HG03521 (cell line): ENCODE measurements around the gene HK3.

Experiments used
- ATAC-seq: cut with Tn5 transposase; IDR thresholded peaks from one replicate; pipeline ENCODE4 v1.9.1; 2021; ENCODE audit warnings: mild to moderate bottlenecking, moderate library complexity; ENCODE audit not compliant: unreplicated experiment

HK3 gene

DNA sequence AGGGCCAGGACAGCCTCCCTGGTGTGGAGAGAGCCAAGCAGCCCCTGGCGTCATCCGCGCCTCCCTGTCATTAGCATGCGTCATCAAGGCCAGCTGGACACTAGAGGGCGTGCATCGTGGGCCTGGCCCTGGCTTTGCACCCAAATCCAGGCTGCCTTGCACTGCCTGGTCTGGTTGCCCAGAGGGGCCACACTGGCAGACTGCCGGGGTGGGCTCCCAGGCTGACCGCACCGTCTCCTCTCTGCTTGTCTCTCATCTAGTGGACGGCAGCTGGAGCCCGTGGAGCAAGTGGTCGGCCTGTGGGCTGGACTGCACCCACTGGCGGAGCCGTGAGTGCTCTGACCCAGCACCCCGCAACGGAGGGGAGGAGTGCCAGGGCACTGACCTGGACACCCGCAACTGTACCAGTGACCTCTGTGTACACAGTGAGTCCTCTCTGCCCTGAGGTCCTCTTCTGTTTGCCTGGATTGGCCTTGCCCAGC lies 29.0 kb downstream of the HK3 start:
- no peak for ATAC-seq

DNA sequence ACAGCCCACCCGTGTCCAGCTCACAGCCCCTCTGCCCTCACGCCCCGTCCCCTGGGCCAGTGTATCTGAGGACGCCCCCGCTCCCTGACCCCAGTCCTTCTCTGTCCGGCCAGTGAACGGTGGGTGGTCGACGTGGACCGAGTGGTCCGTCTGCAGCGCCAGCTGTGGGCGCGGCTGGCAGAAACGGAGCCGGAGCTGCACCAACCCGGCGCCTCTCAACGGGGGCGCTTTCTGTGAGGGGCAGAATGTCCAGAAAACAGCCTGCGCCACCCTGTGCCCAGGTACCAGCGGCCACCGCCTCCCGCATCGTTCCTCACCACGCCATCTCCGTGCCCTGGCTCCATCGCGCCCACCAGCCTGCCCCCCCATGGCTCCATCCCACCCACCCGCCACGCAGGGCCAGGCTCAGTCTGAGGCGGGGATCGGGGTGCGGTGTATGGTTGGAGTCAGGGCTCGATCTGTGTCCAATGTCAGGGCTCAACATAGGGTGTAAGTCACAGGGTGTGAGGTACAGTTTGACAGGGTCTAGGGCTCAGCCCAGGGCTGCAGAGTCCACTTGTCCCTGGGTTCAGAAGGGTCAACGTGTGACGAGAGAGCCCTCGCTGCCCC lies 29.5 kb downstream of the HK3 start:
- ATAC-seq, result no peak

DNA sequence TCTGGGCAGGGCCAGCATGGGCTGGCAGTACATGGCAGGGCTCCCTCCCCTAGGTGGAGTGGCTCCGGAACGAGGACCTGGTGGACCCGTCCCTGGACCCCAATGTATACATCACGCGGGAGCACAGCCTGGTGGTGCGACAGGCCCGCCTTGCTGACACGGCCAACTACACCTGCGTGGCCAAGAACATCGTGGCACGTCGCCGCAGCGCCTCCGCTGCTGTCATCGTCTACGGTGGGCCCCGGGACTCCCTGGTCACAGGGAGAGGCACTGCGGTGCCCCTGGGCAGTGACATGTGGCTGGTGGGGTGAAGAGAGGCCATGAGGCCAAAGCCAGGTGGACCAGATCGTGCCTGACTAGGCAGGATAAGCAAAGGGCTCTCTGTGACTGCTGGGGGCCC lies 30.4 kb downstream of the HK3 start:
- no peak for ATAC-seq

DNA sequence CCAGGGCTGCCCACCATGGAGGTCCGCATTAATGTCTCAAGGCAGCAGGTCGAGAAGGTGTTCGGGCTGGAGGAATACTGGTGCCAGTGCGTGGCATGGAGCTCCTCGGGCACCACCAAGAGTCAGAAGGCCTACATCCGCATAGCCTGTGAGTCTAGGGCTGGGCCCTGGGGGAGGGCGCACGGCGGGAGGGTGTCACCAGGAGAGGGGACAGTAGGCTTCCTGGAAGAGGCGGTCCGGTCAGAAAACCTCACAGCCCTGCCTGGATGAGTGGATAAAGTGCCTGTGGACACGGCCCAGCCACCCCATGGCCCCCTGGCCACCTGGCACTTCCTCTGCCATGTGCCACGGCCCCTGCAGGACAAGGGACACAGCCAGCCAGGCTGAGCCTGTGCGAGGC lies 31.0 kb downstream of the HK3 start:
- ATAC-seq, result no peak

DNA sequence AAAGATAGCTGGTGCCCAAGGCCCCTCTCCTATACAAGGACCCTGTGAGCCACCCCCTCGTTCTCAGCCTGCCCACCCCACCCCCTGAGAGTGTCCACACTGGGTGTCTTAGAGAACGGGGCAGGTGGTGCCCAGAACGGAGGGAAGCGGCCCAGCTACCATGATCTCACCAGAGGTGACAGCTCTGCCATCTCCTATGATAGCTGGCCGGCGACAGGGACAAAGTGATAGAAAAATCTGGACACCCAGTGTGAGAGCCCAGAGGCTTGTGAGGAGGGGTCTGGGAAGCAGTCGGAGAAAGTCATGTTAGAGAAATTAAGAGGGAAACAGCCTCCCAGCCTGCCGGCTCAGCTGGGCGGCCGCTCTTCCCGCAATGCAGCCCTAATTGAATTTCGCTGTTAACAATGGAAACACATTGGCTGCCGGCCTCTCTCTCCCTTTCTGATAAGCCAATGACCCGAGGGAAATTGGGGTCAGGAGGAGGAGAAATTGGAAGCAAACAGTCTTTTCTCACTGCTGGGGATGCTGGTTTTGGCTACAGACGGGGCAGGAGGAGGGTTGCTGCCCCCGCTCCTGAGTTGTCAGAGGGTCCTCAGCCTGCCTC lies 32.3 kb downstream of the HK3 start:
- ATAC-seq, result no peak

DNA sequence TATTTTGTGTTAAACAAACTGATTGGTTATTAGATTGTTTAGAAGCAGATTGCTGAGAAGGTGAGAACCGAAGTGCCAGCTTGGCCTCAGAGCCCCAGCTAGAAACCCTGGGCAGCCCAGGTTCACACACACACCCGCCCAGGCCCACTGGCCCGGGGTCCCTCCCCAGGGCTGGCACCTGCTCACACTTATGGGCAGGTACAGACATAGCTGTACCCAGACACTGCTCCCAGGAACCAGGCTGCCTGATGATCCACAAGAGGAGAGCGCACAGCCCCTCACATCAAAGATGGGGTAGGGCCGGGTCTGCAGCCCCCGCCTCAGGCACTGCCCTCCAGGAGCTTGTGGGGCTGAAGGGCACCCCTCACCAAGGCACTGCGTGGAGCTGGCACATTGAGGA lies 33.2 kb downstream of the HK3 start:
- no peak for ATAC-seq

DNA sequence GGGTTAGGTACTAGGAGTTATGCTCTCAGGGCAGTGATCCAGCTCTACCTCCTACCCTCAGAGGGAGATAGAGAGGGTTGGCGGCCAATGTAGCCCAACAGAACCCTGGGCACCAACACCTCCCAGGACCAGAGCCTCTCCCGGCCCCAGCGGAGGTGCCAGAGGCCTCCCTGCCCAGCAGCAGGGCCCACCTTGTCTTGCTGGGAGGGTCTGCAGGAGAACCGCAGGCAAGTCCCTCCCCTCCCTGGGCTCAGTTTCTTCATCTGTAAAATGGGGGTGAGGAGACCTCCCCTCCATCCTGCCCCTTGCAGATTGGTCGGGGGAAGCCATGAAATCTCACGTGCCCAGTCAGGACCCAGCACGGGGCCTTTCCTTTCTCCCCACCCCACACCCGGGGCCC lies 34.4 kb downstream of the HK3 start:
- no peak for ATAC-seq

DNA sequence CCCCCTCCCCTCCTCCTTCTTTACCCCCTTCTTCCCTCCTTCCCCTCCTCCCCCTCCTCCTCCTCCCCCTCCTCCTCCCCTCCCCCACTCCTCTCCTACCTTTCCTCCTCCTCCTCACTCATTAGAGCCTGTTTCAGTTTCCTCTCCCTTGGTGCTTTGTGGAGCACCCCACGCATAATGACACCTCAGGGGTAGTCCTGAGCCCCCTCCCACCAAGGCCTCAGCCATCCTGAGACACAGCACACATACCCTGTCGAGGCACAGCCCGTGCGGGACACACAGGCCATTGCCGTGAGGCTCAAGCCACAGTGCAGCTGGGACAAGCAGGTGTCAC lies 35.4 kb downstream of the HK3 start:
- ATAC-seq, result no peak

DNA sequence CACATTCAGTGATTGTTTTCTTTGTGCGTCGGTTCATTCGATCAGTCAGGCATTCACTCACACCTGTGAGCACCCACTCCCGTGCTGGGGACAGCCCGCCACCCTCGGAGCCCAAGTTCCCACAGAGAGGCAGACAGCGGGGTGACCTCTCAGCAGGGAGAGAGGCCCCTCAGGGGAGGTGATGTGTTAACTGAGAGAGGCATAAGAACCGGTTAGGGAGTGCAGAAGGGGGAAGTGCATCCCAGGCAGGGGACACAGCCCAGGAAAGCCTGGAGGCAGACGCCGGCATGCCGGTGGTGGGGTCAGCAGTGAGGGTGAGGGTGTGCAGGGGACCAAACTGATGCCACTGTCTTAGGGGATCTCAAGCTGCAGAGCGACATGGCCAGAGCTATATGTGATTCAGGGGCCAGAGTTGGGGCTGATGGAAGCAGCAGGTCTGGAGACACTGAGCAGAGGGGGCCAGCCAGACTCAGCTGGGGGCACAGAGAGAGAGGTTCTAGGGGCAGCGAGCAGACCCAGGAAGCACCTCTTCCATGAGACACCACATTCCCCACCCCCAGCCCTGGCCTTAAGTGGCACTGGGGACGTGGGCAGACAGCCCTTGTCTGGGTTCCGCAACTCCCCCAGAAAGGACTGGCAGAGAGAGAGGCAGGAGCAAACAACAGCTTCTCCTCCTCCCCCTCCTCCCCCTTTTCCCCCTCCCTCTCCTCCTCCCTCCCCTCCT lies 35.9 kb downstream of the HK3 start:
- ATAC-seq, result no peak

DNA sequence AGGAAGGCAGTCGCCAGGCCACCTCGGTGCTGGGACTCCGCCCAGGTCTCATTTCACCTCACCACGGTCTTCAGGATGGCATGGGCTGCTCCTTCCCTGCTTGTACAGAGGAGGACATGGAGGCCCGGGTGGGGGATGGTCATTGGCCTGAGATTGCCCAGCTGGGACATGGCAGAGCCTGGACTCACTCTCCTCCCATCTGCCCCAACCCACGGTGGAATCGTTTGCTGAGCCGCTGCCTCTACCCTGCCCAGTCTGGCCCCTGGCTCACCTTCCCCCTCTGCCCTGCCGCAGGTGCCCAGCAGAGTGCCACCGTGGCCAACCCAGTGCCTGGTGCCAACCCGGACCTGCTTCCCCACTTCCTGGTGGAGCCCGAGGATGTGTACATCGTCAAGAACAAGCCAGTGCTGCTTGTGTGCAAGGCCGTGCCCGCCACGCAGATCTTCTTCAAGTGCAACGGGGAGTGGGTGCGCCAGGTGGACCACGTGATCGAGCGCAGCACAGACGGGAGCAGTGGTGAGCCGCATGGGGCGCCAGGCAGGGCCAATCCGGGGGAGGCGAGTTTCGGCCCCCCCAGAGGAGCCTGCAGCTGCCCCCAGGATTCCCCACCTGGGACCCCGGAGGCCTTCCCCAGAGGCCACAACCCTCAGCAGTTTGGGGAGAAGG lies 36.7 kb downstream of the HK3 start:
- ATAC-seq, result no peak

DNA sequence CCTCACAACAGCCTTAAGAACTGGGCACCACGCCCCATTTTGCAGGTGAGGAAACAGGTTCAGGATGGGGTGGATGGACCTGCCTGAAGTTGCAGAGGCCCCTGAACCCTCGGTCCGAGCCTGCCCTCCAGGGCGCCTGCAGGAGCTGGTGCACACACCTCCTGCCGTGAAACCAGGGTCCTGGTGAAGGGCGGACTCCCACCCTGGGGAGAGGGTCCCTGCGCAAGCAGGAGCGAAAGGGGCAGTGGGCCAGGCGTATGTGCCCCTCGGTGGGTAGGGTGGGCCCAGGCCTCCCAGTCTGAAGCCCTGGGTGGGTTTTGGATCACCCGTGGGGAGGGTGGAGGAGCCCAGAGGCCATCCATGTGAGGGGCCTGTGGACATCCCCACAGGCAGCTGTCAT lies 37.9 kb downstream of the HK3 start:
- ATAC-seq, result no peak

DNA sequence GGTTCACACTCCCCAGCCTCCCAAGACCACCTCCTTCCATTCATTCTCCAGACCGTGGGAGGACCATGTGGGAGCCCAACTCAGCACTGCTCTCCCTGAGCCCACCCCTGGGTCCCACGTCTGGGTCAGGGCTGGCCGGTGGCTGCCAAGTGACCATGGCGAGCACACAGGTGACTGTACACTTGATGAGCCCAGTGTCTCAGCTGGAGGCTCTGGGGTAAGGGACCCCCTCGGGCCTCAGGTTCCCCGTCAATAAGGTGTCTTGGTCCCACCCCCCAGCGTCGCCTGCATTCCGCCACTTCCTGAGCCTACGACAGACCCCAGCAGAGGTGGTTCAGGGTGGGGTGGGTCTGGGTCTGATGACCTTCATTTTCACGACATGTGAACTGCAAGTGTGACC lies 38.8 kb downstream of the HK3 start:
- no peak for ATAC-seq

DNA sequence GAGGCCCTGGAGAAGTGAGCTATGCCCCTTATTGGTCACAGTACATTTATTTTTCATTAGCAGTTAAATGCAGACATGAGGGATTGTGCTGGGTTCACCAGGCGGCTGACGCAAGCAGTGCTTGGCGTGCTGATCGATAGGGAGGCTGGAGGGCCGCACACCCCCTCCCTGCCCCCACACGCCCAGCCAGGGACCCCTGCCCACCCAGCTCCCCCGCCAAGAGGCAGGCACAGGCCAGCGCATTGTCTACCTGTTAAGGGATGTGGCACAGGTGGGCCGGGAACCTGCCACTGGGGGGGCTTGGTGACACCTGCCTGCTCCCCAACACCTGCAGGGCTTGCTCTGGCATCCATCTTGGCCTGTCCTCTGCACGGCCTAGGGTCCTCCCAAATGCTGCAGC lies 39.2 kb downstream of the HK3 start:
- ATAC-seq, result no peak

DNA sequence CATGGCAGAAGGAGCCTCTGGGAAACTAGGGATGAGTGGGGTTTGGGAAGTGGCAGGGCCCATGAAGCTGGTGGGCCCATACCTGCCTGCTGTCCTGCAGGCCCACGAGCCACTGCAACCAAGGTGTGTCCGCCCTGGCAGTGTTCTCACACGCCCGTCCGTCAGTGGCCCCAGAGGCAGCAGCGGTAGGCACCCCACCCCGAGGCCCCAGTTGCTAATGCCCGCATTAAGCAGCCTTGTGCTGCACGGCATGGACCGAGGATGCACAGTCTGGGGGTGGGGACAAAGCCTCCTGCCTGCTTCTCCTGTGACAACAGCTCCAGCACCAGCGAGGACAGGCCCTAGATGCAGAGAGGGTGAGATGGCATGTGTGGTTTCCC lies 41.3 kb downstream of the HK3 start:
- ATAC-seq, result no peak

DNA sequence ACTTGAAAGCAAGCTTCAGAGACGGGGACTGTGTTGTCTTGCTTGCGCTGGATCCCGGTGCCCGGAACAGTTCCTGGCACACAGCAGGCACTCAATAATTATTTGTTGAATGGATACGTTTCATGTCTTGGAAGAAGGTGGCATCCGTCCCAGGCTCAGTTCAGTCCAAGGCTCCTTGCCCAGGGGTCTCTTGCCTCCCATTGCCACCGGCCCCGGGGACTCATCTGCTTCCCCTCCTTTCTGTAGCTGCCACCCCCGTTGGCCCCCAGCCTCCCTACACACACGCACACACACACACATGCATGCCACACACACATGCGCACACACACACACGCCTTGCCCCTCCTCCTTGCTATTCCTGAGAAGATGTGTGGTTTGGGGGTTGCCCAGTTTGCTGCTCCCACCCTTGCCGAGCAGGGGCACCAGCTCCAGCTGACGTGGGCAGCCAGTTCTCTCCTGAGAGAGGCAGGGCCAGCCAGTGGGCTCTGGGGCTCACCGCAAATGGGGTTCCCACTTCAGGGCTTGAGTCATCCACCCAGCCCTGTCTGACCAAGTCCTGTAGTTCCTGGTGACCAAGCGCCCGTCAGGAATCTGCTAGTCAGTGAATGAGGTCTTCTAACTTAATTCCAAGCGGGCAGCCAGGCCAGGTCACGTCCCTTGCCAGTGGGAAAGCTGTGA lies 41.8 kb downstream of the HK3 start:
- no peak for ATAC-seq

DNA sequence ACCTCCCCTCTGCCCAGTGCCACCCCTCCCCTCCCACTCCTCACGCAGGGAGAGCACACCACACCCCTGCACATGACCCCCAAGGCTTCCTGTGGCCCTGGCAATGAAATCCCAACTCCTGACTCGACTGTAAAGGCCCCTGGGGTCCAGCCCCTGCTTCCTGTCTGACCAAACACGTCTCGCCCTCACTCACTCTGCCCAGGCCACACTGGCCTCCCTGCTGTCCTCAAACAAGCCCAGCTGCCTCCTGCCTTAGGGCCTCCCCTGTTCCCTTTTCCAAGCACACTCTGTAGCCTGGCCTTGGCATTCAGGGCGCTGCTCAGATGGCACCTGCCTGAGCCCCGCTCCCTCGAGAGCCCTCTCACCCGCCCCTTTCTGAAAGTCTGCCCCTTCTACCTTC lies 42.4 kb downstream of the HK3 start:
- ATAC-seq, result no peak

DNA sequence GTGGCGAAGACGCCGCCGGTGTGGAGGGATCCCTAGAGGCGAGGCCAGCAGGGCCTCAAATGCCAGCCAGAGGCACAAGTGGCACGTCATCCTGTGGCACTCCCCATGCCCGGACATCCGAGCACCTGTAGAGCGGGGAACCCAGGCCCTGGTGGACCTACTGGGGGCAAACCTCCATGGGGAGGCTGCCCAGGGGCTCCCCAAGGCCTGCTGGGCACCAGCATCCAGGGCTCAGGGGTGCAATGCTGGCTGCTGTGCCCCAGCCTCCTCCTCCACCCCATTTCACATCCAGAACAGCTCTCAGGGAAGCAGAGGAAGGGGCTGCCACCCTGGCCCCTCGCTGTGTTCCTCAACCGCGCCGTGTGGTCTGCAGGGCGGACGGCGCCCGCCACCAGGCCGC lies 43.5 kb downstream of the HK3 start:
- ATAC-seq, result no peak

DNA sequence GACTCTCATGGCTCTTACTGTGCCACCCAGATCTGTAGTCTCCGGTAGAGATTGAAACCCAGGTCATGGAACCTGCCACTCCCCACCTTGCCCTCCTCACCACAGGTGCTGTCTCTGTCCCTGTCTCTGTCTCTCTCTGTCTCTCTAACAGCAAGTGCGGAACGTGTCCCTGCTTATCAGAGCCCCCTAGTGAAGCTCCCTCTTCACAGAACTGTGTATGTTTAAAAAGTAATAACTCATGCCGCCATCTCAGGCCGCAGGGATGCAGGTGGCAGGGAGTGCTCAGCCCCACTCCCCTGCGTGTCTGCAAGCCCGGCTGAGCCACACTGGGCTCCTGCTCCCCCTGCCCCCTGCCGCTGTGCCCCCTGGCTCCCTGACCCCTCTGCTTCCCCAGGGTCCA lies 45.0 kb downstream of the HK3 start:
- ATAC-seq, result no peak

DNA sequence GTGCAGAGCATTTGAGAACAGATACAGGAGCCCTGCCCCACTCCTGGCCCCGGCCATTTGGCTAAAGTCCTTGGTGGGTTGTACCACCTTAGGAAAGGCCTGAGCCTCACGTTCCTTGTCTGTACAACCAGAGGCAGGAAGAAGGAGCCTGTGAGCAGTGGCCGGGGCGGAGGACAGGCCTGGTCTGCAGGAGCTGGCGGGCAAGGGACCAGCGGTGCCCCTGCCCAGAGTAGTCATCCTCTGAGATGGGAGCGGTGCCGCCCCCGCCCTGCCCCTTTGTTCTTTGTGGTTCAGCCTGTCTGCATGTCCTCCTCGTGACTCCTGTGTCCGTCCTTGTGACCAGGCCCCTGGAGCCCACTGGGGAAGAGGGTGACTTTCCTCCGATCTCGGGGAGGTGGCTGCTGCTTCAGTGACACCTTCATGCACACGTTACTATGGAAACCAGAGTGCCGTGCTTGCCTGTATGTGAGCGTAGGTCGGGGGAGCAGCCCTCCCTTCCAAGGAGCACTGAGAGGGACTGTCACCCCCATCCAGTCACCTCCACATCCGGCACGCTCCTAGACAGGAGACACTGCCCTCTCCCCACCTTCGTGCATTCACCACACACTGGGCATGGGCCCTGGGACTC lies 45.9 kb downstream of the HK3 start:
- ATAC-seq, result no peak

DNA sequence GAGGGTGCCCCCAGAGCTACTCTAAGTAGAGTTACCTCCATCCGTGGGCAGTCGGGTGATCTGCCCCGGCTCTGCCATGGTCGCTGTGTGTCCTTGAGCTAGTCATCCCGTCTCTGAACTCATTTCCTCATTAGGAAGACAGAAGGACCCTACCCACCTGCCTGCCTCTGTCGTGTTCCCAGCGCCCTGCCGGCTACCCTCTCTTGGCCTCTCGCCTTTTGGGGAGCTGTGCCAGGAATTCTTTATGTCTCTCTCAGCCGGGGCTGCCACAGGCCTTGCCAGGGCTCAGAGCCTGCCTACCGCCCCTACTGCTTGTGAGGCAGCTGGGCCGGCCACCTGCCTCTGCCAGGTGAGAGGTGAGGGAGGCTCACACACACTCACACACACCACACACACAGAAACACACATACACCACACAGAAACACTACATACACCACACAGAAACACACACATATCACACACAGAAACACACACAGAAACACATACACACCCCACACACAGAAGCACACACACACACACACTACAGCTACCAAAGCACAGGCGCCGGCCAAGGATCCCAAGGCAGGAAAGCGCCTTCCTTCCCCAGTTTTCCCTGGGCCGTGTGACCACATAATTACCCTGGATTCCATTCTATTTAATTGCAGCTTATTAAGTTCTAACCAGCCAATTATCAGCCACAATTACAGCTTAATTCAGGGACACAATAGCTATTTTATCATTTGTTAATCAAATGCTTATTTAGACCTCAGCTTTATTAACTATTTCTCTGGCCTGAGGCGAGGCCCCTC lies 47.1 kb downstream of the HK3 start:
- no peak for ATAC-seq
